ACC112 (cell line): ENCODE data around the gene ST7L.
"Not testable (repeated sequence)": the region's sequence is repeated elsewhere in the genome, so short reads cannot be mapped to it uniquely, and the experiment has no call there.

Source experiments
- H2AFZ ChIP-seq: fragments of 200-600 bp; sonication (generic); one replicate; pipeline ENCODE4 v1.6.0; 2017; ENCODE audit warnings: antibody characterized with exemption, low read length; ENCODE audit not compliant: unreplicated experiment
- H3K27ac ChIP-seq: fragments of 200-600 bp; sonication (generic); 2 replicates; pipeline ENCODE4 v1.5.1; 2014; ENCODE audit warnings: low read depth, mild to moderate bottlenecking, antibody characterized with exemption, low read length, moderate library complexity
- H3K27me3 ChIP-seq: fragments of 200-600 bp; sonication (generic); 2 replicates; pipeline ENCODE4 v1.6.1; 2014; ENCODE audit warnings: mild to moderate bottlenecking, antibody characterized with exemption, low read length, moderate library complexity, mixed read lengths; ENCODE audit not compliant: insufficient read depth
- H3K36me3 ChIP-seq: fragments of 200-600 bp; sonication (generic); 2 replicates; pipeline ENCODE4 v1.6.1; 2016; ENCODE audit warnings: mild to moderate bottlenecking, antibody characterized with exemption, low read length, moderate library complexity, mixed read lengths; ENCODE audit not compliant: insufficient read depth
- H3K4me1 ChIP-seq: fragments of 200-600 bp; sonication (generic); one replicate; pipeline ENCODE4 v1.6.1; 2016; ENCODE audit warnings: low read length, mixed read lengths; ENCODE audit not compliant: insufficient read depth, unreplicated experiment, control insufficient read depth
- H3K4me3 ChIP-seq: fragments of 200-600 bp; sonication (generic); 2 replicates; pipeline ENCODE4 v1.5.1; 2014; ENCODE audit warnings: mild to moderate bottlenecking, low read depth, low read length
- H3K79me2 ChIP-seq: fragments of 200-600 bp; sonication (generic); one replicate; pipeline ENCODE4 v1.6.0; 2016; ENCODE audit warnings: low read length; ENCODE audit not compliant: control insufficient read depth, unreplicated experiment, insufficient read depth

Gene ST7L

GRCh38 chr1:112496290-112496689 lies 122.7 kb downstream of the ST7L start:
- Histone ChIP-seq H3K4me3 (no peak overlapping the region), H3K36me3 (no peaks in the 10 kb centered on the region), H2AFZ (no peak overlapping the region), H3K79me2 (no peaks in the 10 kb centered on the region), H3K27me3 (no peaks in the 10 kb centered on the region), H3K4me1 (peaks cover under 1% of the 10 kb centered on the region), H3K27ac (no peak overlapping the region)

- Histone ChIP-seq H3K36me3 (no peaks in the 10 kb centered on the region), H3K79me2 (no peaks in the 10 kb centered on the region), H2AFZ (no peak overlapping the region), H3K4me3 (no peak overlapping the region), H3K4me1 (no peaks in the 10 kb centered on the region), H3K27ac (no peak overlapping the region), H3K27me3 (no peaks in the 10 kb centered on the region)
These were observed 125.6 kb downstream of the ST7L start for GRCh38 chr1:112493351-112493750.

- no peaks in the 10 kb centered on the region for H3K79me2 ChIP-seq
- no peaks in the 10 kb centered on the region for H3K27me3 ChIP-seq
- no peaks in the 10 kb centered on the region for H3K36me3 ChIP-seq
- H3K4me3 ChIP-seq = no peak overlapping the region
- no peak overlapping the region for H3K27ac ChIP-seq
- H3K4me1 ChIP-seq = no peaks in the 10 kb centered on the region
- no peak overlapping the region for H2AFZ ChIP-seq
These were observed 126.9 kb downstream of the ST7L start for GRCh38 chr1:112492076-112492475.

- Histone ChIP-seq H3K27me3 (no peaks in the 10 kb centered on the region), H3K36me3 (no peaks in the 10 kb centered on the region), H2AFZ (no peak overlapping the region)
These were observed 130.8 kb downstream of the ST7L start for GRCh38 chr1:112488141-112488540.

GRCh38 chr1:112487686-112488085 lies 131.3 kb downstream of the ST7L start:
- H3K79me2 ChIP-seq, H2AFZ ChIP-seq, H3K4me3 ChIP-seq, H3K4me1 ChIP-seq, H3K27me3 ChIP-seq, H3K36me3 ChIP-seq, H3K27ac ChIP-seq: not testable (repeated sequence)

More at GRCh38 chr1:112488141-112488540, 130.8 kb downstream of the ST7L start:
- Histone ChIP-seq H3K27ac (no peak overlapping the region), H3K4me1 (no peaks in the 10 kb centered on the region), H3K4me3 (no peak overlapping the region), H3K79me2 (no peaks in the 10 kb centered on the region)

DNA sequence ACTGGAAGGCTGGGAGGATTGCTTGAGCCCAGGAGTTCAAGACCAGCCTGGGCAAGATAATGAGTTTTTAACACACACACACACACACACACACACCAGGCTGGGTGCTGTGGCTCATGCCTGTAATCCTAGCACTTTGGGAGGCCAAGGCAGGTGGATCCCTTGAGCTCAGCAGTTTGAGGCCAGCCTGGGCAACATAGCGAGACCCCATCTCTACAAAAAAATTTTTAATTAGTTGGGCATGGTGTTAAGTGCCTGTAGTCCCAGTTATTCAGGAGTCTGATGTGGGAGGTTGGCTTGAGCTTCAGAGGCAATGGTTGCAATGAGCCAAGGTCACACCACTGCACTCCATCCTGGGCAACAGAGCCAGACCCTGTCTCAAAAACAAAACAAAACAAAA lies 132.9 kb downstream of the ST7L start:
- H3K36me3 ChIP-seq = not testable (repeated sequence)

DNA sequence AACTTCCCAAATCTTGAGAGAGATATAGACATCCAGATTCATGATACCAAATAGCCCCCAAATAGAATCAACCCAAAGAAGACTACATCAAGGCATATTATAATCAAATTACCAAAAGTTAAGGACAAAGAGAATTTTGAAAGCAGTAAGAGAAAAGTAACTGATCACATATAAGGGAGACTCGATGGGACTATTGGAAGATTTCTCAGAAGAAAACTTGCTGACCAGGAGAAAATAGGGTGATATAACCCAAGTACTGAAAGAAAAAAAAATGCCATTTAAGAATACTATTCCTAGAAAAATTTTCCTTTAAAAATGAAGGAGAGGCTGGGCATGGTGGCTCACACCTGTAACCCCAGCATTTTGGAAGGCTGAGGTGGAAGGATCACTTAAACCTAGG lies 140.6 kb downstream of the ST7L start:
- Histone ChIP-seq H3K36me3 (no peaks in the 10 kb centered on the region), H3K4me3 (no peak overlapping the region), H3K79me2 (no peaks in the 10 kb centered on the region), H2AFZ (no peak overlapping the region), H3K4me1 (no peaks in the 10 kb centered on the region), H3K27ac (no peak overlapping the region), H3K27me3 (no peaks in the 10 kb centered on the region)

More for the DNA sequence above, 132.9 kb downstream of the ST7L start:
- H3K27ac ChIP-seq, H3K27me3 ChIP-seq, H2AFZ ChIP-seq, H3K4me3 ChIP-seq, H3K4me1 ChIP-seq, H3K79me2 ChIP-seq: not testable (repeated sequence)

- Histone ChIP-seq H3K4me3 (no peak overlapping the region), H3K36me3 (no peaks in the 10 kb centered on the region), H3K4me1 (no peaks in the 10 kb centered on the region), H2AFZ (no peak overlapping the region), H3K79me2 (no peaks in the 10 kb centered on the region), H3K27ac (no peak overlapping the region), H3K27me3 (no peaks in the 10 kb centered on the region)
These were observed 141.4 kb downstream of the ST7L start for GRCh38 chr1:112477550-112477949.
